ES-I3 (cell line): ENCODE results near the gene KIF16B.

ENCODE experiments used
- H3K36me3 ChIP-seq: 2 replicates; pipeline ENCODE4 v1.6.1; 2013; ENCODE audit warnings: mild to moderate bottlenecking, low read length, control low read depth, moderate library complexity; ENCODE audit not compliant: insufficient read depth
- H3K4me1 ChIP-seq: 2 replicates; pipeline ENCODE4 v1.6.1; 2013; ENCODE audit warnings: mild to moderate bottlenecking, control low read depth, low read length; ENCODE audit not compliant: insufficient read depth
- H3K9ac ChIP-seq: 2 replicates; pipeline ENCODE4 v1.6.1; 2013; ENCODE audit warnings: low read depth, mild to moderate bottlenecking, low read length, moderate library complexity
- H3K9me3 ChIP-seq: 2 replicates; pipeline ENCODE4 v1.6.1; 2013; ENCODE audit warnings: mild to moderate bottlenecking, low read length, moderate library complexity; ENCODE audit not compliant: control insufficient read depth, insufficient read depth

KIF16B gene

DNA sequence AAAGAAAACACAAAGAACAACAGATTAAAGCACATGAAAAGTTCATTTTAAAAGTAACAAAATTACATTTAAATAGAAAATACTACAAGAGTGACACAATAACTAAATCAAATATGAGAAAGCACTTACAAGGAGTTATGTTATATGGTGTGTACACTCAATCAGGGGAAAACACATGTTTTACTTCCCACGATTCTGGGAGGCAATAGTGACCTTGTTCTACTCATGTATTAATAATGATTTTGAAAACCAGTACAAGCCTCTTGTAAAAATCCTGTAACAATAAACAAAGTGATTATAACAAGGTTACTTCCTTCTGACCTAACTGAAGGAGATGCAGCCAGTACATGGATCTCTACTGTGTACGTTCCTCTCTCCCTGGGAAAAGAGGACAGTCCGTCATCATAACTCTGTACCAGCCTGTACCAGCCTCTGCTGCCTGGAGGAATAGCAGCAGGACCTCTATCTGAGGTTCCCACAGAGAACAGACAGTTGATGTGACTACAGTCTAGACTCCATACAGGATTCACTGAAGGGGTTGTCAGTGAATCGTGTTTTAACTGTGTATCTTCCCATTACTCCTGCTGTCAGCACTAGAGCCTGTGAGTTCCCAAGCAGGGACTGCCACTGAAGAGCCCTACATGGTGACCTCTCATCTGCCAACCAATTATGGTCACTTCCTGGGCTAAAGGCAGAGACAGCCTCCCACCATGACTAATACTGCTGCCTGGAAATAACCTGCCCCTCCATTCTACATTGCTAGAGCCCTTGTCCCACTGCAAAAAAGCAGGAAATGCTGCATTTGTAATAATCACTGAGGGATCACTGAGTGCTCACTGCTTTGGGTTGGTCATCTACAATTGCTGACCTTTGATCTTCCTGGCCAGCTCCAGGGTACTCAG, 149.7 kb downstream of the KIF16B start:
- Histone ChIP-seq H3K4me1 (peaks cover 4% of the 10 kb centered on the region; the same call in 1 of the 2 replicates), H3K36me3 (no peaks in the 10 kb centered on the region; the same call in 1 of the 2 replicates), H3K9me3 (no peaks in the 10 kb centered on the region; the same call in 1 of the 2 replicates), H3K9ac (no peak overlapping the region)

DNA sequence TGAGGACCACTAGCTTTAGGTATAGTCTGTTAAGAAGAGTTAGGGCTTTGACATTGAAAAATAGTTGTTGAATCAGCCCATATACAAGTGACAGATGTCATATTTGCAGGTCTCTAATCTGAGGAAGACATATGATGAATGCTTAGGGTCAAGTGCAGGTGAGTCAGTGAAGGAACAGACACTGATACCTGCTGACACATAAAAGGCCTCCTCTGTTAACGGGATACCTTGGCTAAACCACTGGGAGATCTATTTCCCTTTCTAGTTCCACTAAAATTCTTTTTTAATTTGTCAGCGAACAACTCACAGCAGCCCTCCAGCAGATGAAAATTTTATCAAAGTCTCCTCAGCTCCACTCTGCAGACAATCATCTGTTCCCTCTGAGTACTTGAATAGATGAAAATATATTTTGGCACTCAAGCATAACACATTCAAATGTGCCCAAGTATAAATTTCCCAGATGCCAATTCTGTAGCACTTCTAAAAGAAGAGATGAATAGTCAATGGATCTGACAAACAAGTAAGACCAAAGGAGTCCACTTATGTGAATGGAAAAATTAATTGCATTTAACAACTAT, 154.0 kb downstream of the KIF16B start:
- Histone ChIP-seq H3K9ac (no peak overlapping the region), H3K4me1 (peaks cover 4% of the 10 kb centered on the region; the same call in 1 of the 2 replicates), H3K9me3 (no peaks in the 10 kb centered on the region; the same call in 1 of the 2 replicates), H3K36me3 (no peaks in the 10 kb centered on the region; the same call in 1 of the 2 replicates)

DNA sequence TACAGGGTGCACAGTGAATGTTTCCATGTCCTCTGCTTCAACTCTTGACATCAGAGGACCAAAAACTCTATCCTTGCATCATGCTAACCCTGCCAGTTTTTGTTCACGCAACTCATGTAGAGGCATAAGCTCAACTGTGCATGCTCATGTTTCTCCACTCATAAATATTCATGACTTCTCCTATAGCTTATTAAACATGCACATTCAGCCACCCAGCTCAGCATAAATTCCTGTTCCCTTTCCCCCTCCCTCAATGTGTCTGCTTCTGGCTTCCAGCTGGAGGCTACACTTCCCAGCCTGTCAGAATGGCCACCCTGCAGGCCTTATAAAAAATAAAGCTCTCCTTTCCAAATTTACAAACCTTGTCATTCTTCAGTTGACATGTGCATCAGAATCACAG, 154.6 kb downstream of the KIF16B start:
- no peaks in the 10 kb centered on the region; the same call in 1 of the 2 replicates for H3K9me3 ChIP-seq
- H3K36me3 ChIP-seq = no peaks in the 10 kb centered on the region; the same call in 1 of the 2 replicates
- H3K9ac ChIP-seq = no peak overlapping the region
- H3K4me1 ChIP-seq = peaks cover 4% of the 10 kb centered on the region; the same call in 1 of the 2 replicates

DNA sequence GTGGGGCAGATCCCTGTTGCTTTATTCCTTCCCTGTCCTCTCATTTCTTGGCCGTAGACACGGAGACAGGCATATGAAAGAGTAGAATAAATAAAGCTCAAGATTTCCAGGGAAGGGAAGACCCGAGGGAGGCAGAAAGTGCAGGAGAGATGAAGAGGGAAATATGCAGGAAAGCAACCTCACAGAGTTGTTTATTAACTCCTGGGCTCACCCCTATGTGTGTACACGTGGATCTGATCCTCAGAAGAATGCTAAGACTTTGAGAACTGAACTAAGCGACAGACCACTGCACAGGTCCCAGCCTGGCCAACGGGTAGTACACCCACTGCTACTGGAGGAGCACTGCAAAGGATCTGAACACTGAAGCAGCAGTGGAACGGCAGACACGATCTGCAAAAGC, 156.2 kb downstream of the KIF16B start:
- H3K36me3 ChIP-seq = no peaks in the 10 kb centered on the region
- peaks cover 4% of the 10 kb centered on the region; the same call in 1 of the 2 replicates for H3K4me1 ChIP-seq
- no peak overlapping the region for H3K9ac ChIP-seq
- H3K9me3 ChIP-seq = no peaks in the 10 kb centered on the region; the same call in 1 of the 2 replicates

DNA sequence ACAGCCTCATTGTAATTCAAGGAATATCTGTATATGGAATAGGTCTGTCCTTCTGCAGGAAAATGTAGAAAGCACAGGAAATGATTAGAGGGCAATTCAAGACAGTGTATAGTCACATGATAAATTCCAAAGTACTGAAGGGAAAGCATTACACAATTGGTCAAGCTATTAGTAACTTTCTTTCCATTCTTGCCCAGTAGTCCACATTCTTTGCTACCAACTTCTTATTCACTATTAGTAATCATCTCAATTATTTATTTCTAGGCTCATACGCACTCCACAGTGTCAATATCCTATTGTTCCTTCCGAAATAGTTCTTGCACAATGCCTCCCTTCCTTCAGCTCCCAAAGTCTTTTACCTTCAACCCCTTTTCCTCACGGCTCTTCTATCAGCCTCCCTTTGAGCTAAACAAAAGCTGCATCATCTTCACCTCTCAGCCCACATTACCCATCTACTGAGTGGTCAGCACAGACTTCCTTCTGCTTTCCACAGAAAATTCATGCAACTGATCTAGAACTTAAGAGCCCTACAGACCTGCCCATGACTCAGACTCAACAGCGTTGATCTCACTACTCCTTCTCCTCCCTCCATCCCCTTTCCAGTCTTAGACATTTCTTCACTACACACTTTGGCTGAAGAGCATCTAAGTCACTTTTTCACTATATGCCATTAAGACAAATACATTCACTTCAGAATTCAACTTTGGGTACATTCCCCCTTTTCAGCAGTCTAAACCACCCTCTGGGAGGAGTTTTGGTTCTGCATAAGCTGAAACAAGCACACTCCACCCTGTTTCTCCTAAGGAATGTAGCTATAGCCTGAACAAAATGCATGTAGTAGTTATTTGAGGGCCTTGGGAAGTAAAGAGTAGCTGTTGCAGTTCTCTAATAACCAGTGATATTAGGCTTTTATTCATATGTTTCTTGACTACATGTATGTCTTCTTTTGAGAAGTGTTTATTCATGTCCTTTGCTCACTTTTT, 157.9 kb downstream of the KIF16B start:
- Histone ChIP-seq H3K36me3 (no peaks in the 10 kb centered on the region), H3K9me3 (peaks cover 5% of the 10 kb centered on the region; the same call in 1 of the 2 replicates)

DNA sequence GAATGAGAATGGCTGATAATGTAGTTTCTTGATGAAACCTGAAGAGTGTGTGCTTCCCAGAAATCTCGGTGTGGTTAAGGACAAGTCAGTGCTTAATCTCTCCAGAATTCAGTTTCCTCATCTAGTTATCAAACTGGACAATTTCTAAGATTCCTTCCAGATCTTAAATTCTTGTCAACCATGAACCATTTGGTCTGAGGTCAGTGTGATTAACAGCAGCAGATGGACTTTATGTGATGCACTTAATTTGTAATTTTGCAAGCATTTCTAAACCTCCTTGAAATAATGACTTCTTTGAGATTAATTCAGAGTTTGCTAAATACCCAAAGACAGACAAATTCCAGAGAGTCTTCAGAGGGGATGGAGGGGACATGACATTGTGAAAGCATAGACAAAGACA, 160.3 kb downstream of the KIF16B start:
- Histone ChIP-seq H3K9me3 (peaks cover 5% of the 10 kb centered on the region; the same call in 1 of the 2 replicates), H3K4me1 (no peaks in the 10 kb centered on the region), H3K9ac (no peak overlapping the region), H3K36me3 (no peaks in the 10 kb centered on the region)

More for the DNA sequence above, 157.9 kb downstream of the KIF16B start:
- Histone ChIP-seq H3K4me1 (no peaks in the 10 kb centered on the region), H3K9ac (no peak overlapping the region)

DNA sequence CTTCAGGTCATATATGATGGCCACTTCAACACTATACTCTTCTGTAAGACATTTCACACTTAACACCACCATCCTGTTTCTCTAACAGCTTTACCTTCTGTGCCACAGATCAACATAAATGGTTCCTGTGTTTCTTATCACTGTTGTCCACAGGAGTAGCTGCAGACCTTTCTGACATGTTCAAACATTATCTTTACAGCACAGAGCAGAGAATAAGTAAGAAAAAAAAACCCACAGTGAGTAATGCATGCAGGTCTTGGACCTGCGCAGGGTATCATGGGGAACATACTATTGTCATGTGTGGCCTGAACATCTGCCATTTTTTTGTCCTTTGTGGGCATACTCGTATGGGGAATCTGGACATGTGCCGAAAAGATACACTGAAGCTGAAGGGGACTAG, 161.9 kb downstream of the KIF16B start:
- Histone ChIP-seq H3K36me3 (no peaks in the 10 kb centered on the region), H3K9ac (no peak overlapping the region)

DNA sequence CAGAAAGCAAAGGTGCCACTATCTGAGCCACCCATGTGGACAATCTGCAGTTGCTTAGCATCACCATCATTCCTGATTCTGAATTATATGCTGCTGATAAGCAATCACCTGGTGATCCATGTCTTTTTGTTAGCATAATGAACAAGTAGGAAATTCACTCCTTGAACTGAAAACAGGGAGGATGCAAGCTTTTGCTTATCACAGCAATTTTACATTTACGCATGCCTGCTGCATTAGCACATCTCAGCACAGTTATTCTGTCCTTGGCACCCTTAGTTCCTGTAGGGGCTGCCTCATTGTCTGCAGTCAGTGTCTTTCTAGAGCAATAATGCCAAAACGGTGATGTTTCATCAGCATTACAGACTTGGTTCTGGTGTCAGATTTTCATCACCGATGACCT, 162.6 kb downstream of the KIF16B start:
- Histone ChIP-seq H3K9ac (no peak overlapping the region), H3K9me3 (peaks cover 5% of the 10 kb centered on the region; the same call in 1 of the 2 replicates), H3K36me3 (no peaks in the 10 kb centered on the region), H3K4me1 (no peaks in the 10 kb centered on the region)

More for the DNA sequence above, 161.9 kb downstream of the KIF16B start:
- peaks cover 5% of the 10 kb centered on the region; the same call in 1 of the 2 replicates for H3K9me3 ChIP-seq
- no peaks in the 10 kb centered on the region for H3K4me1 ChIP-seq

DNA sequence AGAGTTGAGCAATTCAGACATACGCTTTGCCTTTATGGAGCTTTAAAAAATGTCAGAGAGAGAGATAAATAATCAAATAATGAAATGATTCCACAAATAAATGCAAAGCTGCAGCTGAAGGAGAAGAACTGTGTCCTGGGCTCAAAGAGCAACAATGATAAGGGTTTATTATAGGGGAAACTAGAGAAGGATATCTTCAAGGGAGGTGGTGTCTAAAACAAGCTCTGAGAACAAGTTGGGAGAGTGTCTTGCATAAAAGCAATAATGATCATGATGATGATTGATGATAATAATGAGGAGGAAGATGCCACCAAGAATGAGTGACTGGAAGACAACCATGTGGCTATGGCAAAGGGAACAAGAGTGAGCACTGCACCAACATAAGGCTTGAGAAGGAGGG, 164.3 kb downstream of the KIF16B start:
- Histone ChIP-seq H3K4me1 (no peaks in the 10 kb centered on the region), H3K9ac (no peak overlapping the region), H3K9me3 (0 out of 2 replicates have a peak, but pooled peaks cover 5% of the 10 kb centered on the region)

DNA sequence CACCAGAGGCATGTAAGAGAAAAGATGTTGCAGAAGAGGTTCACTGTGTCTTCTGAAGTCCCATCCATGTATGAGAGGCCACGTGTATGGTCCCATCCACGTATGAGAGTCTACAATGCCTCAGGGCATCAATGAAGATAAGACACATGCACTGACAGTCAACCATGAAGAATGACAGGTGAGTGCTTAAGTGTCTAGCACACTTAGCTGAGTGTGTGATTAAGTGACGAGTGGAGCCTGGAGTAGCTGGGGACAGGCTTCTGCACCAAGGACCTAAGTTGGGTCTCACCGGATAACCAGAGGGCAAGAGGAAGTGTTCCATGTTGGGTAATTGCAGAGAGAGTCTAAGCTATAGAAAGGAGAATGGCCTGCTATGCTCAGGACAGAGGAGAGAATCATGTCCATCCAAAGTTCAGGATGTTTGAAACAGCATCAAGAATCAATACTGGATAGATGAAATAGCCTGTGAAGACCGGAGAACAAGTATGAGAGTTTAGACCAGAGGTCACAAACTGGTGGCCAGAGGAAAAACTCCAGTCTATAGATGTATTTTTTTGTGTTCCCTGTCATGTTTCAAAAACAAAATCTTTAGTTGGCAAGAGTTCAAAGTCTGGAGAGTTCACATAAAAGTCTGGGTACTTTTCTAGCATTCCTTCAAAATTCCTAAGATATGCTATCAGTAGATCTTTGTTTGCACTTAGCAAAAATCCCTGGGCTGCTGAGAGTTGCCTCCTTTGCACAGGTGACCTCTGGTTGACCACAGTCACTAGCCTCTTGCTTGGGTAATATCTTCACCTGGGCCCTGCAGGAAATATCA, 165.8 kb downstream of the KIF16B start:
- H3K4me1 ChIP-seq = no peaks in the 10 kb centered on the region; the same call in 1 of the 2 replicates
- no peaks in the 10 kb centered on the region for H3K36me3 ChIP-seq
- no peak overlapping the region for H3K9ac ChIP-seq
- 0 out of 2 replicates have a peak, but pooled peaks cover 5% of the 10 kb centered on the region for H3K9me3 ChIP-seq

More for the DNA sequence above, 164.3 kb downstream of the KIF16B start:
- no peaks in the 10 kb centered on the region for H3K36me3 ChIP-seq

DNA sequence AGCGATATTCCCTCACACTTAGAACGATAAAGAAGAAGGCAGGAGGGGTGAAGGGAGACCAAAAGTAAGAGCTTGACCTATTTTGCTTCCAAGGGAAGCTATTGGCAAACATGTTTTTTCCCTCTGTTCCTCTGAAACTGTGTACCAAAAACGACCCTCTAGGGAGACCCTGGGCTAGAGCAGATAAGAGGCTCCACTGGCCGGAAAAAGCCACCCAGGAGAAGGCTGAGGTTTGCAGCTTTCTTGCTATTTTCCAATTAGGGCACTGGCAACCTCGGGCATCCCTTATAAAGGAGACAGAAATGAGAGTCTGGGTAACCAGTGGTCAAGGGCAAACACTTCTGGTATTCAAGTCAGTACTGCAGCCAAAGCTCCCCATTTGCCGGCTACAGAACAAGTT, 168.0 kb downstream of the KIF16B start:
- no peak overlapping the region for H3K9ac ChIP-seq
- H3K9me3 ChIP-seq = no peaks in the 10 kb centered on the region
- no peaks in the 10 kb centered on the region; the same call in 1 of the 2 replicates for H3K4me1 ChIP-seq
- no peaks in the 10 kb centered on the region; the same call in 1 of the 2 replicates for H3K36me3 ChIP-seq

DNA sequence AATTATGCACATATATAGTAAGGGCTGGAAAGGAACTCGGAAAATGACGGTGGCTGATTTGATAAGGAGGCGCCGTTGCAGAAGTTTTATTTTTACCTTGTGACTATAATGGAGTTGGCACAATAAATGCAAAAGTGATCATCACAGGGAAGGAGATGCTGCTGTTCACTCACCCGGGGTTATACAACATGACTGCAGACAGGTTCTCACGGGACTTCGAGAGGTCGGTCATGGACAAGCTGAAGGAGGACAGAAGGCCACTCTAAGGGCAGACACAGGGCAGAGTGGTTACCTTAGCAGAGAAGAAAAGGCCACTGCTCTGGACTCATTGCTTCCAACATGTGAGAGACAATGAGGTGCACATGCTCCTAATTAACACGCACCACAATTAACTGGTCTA, 168.6 kb downstream of the KIF16B start:
- no peaks in the 10 kb centered on the region for H3K9me3 ChIP-seq
- no peak overlapping the region for H3K9ac ChIP-seq
- no peaks in the 10 kb centered on the region; the same call in 1 of the 2 replicates for H3K36me3 ChIP-seq
- no peaks in the 10 kb centered on the region; the same call in 1 of the 2 replicates for H3K4me1 ChIP-seq

DNA sequence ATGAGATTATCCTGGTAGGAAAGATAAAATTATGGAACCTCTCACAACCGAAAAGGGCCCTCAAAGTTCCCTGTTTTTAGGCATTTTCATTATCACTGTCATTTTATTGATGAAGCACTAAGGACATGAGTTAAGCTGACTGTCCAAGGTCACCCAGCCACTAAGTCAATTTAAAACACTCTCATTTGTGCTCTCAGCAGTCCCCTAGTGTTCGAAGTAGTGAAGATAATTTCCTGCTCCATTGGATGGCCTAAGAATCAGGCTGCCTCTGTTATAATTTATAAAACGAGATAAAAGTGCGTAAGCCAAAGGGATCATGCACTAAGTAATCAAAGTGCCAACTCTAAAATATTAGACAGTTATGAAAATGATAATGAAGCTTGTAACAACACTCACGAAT, 169.1 kb downstream of the KIF16B start:
- Histone ChIP-seq H3K4me1 (no peaks in the 10 kb centered on the region; the same call in 1 of the 2 replicates), H3K9me3 (no peaks in the 10 kb centered on the region), H3K36me3 (no peaks in the 10 kb centered on the region; the same call in 1 of the 2 replicates), H3K9ac (no peak overlapping the region)
